Thymus (tissue), 11 donors: ENCODE results near the gene FGD5. TPM values are rescaled to one million over a fixed set of nuclear protein-coding genes. Genes with fewer than 3 reads are reported as not detected.

Experiments
- DNase-seq, 9 donors: peaks; one replicate each; pipeline ENCODE4 v3.0.0-alpha.2; 2013; ENCODE audit warnings: low spot score in 9 of 9, low read depth in 6 of 9, missing footprints in 1 of 9
- H3K27ac ChIP-seq, 2 donors: one replicate each; pipeline ENCODE4 v1.5.1; 2013; ENCODE audit warnings: control low read depth in 1 of 2, low read depth in 1 of 2, low read length in 1 of 2, mild to moderate bottlenecking in 1 of 2, moderate library complexity in 1 of 2
- H3K27me3 ChIP-seq, 2 donors: one replicate each; pipeline ENCODE4 v1.5.1; 2013; ENCODE audit warnings: low read length in 1 of 2; ENCODE audit not compliant: control insufficient read depth in 2 of 2, insufficient read depth in 1 of 2
- H3K36me3 ChIP-seq, 2 donors: one replicate each; pipeline ENCODE4 v1.5.1; 2013; ENCODE audit warnings: low read length in 1 of 2, mild to moderate bottlenecking in 1 of 2, moderate library complexity in 1 of 2; ENCODE audit not compliant: control insufficient read depth in 2 of 2, insufficient read depth in 2 of 2
- H3K4me1 ChIP-seq, 2 donors: one replicate each; pipeline ENCODE4 v1.5.1; 2013; ENCODE audit warnings: low read length in 2 of 2; ENCODE audit not compliant: control insufficient read depth in 2 of 2, insufficient read depth in 2 of 2
- H3K4me3 ChIP-seq, 2 donors: one replicate each; pipeline ENCODE4 v1.5.1; 2013; ENCODE audit warnings: low read length in 2 of 2, control low read depth in 1 of 2, mild to moderate bottlenecking in 1 of 2
- H3K9me3 ChIP-seq, 2 donors: one replicate each; pipeline ENCODE4 v1.5.1; 2013; ENCODE audit warnings: low read length in 1 of 2, mild to moderate bottlenecking in 1 of 2; ENCODE audit not compliant: control insufficient read depth in 2 of 2, insufficient read depth in 1 of 2
- WGBS: extraction: QIAGEN DNeasy Blood & Tissue Kit; methylation state at CpG from one replicate; pipeline ENCODE4 v1.1.7; 2013; 5-methylcytosine and 5-hydroxymethylcytosine counted together
- polyA plus RNA-seq: library from polyadenylated mRNA; stranded (reverse); fragments of 200-250 nt; gene quantifications from one replicate; pipeline ENCODE4 v1.2.3, GENCODE V29; 2013
- total RNA-seq: library from RNA; stranded (reverse); fragments of 120-200 nt; gene quantifications from one replicate; pipeline ENCODE4 v1.2.4, GENCODE V29; 2013
- donor health status: healthy.

FGD5 gene
- total and polyA plus RNA-seq, 2 donors, result 2.0 to 2.9 TPM

DNA sequence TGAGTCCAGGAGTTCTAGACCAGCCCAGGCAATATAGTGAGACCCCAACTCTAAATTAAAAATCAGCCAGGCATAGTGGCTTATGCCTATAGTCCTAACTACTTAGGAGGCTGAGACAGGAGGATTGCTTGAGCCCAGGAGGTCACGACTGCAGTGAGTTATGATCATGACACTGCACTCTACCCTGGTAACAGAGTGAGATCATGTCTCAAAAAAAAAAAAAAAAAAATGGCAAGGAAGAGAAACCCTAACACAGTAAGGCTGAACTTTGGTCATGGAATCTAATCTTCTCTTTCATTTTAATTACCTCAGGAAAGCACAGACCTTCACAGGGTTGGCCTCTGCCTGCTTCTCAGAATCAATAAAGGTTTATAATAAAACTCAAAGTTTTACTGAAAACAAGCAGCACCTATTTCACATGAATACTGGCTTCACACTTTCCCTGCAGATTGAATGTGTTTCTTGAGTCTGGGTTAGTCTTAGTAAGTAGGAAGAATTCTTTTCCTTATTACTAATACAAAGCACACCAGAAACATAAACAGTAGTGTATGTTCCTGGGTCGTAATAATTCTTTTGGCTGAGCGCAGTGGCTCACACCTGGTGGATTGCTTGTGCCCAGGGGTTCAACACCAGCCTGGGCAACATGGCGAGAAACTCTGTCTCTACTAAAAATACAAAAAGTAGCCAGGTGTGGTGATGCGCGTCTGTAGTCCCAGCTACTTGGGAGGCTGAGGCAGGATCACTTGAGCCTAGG, 117.0 kb downstream of the FGD5 start:
- no peaks in the 10 kb centered on the region for H3K36me3 ChIP-seq

GRCh38 chr3:14938954-14939353, 120.2 kb downstream of the FGD5 start:
- Histone ChIP-seq H3K9me3 (no peaks in the 10 kb centered on the region), H3K4me3 (no peak overlapping the region), H3K27me3 (no peaks in the 10 kb centered on the region), H3K27ac (no peak overlapping the region), H3K36me3 (peaks cover 11 to 17% of the 10 kb centered on the region in 2 donors), H3K4me1 (no peaks in the 10 kb centered on the region)
- no peak for DNase-seq
- 95% methylated on average over 4 of the region's 4 CpGs for WGBS

More for the DNA sequence above, 117.0 kb downstream of the FGD5 start:
- Histone ChIP-seq H3K4me3 (no peak overlapping the region), H3K27me3 (no peaks in the 10 kb centered on the region), H3K4me1 (no peaks in the 10 kb centered on the region), H3K9me3 (no peaks in the 10 kb centered on the region), H3K27ac (no peak overlapping the region)
- no peak for DNase-seq
- 97% methylated on average over 6 of the region's 6 CpGs for WGBS

GRCh38 chr3:14941871-14942270, 123.1 kb downstream of the FGD5 start:
- peaks cover 0 to 5% of the 10 kb centered on the region in 2 donors for H3K4me1 ChIP-seq
- 100% methylated on average over 1 of the region's 1 CpG for WGBS
- no peak for DNase-seq
- H3K27ac ChIP-seq, result no peak overlapping the region
- no peaks in the 10 kb centered on the region for H3K9me3 ChIP-seq
- no peak overlapping the region for H3K4me3 ChIP-seq
- no peaks in the 10 kb centered on the region for H3K27me3 ChIP-seq
- peaks cover 19 to 33% of the 10 kb centered on the region in 2 donors for H3K36me3 ChIP-seq

GRCh38 chr3:14943042-14943441, 124.3 kb downstream of the FGD5 start:
- Histone ChIP-seq H3K36me3 (peaks cover 19 to 33% of the 10 kb centered on the region in 2 donors), H3K9me3 (no peaks in the 10 kb centered on the region), H3K4me3 (no peak overlapping the region), H3K27me3 (no peaks in the 10 kb centered on the region), H3K27ac (no peak overlapping the region), H3K4me1 (peaks cover 0 to 7% of the 10 kb centered on the region in 2 donors)
- DNase-seq, result no peak

GRCh38 chr3:14946236-14946635, 127.5 kb downstream of the FGD5 start:
- no peaks in the 10 kb centered on the region for H3K27me3 ChIP-seq
- H3K4me3 ChIP-seq, result peak overlapping the region; percentile 94 to 98
- DNase-seq, result no peak
- peaks cover 19 to 45% of the 10 kb centered on the region in 2 donors for H3K36me3 ChIP-seq
- WGBS, result 37% methylated on average over 4 of the region's 4 CpGs
- no peaks in the 10 kb centered on the region for H3K9me3 ChIP-seq
- peaks cover 6 to 19% of the 10 kb centered on the region in 2 donors for H3K4me1 ChIP-seq
- no peak overlapping the region for H3K27ac ChIP-seq

DNA sequence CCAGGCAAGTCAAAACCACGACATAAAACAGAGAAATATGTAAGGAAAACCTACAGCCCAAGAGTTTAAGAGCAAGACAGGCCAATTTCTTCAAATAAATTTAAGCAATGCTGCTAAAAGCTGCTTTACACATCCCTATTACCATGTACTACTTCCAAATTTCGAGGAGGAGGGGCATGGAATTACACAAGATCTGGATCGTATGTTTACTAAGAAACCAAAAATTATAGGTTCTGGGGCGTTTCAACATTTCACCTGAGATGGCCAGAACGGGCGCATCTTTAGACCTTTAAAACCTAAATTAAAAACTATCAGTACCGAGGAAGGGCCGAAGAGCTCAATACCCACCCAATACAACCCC, 128.0 kb downstream of the FGD5 start:
- no peaks in the 10 kb centered on the region for H3K27me3 ChIP-seq
- H3K36me3 ChIP-seq, result peaks cover 19 to 43% of the 10 kb centered on the region in 2 donors
- DNase-seq, result no peak
- H3K4me3 ChIP-seq, result peak overlapping the region; percentile 94 to 98
- H3K4me1 ChIP-seq, result peaks cover 6 to 19% of the 10 kb centered on the region in 2 donors
- under 1% methylated on average over 8 of the region's 8 CpGs for WGBS
- H3K27ac ChIP-seq, result peak overlapping the region; percentile 91 to 99
- H3K9me3 ChIP-seq, result no peaks in the 10 kb centered on the region

- peaks cover 18 to 38% of the 10 kb centered on the region in 2 donors for H3K36me3 ChIP-seq
- DNase-seq, result peak; percentile 27 to 93 (median 81)
- under 1% methylated on average over 108 of the region's 108 CpGs for WGBS
- peaks cover 6 to 19% of the 10 kb centered on the region in 2 donors for H3K4me1 ChIP-seq
- peak within 1 kb of the TSS; percentile 99 to 100 for H3K27ac ChIP-seq
- peak within 1 kb of the TSS; percentile 94 to 98 for H3K4me3 ChIP-seq
- no peaks in the 10 kb centered on the region for H3K27me3 ChIP-seq
- H3K9me3 ChIP-seq, result no peaks in the 10 kb centered on the region
These were observed 128.5 kb downstream of the FGD5 start, which contains the start of gene NR2C2 for GRCh38 chr3:14947100-14947885. TSS of gene NR2C2 (plus strand) at chr3:14947583. CDS start at chr3:15003915, 56,332 bp downstream.

GRCh38 chr3:14947886-14948608, 129.3 kb downstream of the FGD5 start:
- peaks cover 15 to 39% of the 10 kb centered on the region in 2 donors for H3K36me3 ChIP-seq
- no peaks in the 10 kb centered on the region for H3K9me3 ChIP-seq
- peak overlapping the region; percentile 94 to 98 for H3K4me3 ChIP-seq
- DNase-seq, result peak; percentile 90 to 98 (median 96)
- H3K27ac ChIP-seq, result peak overlapping the region; percentile 99 to 100
- H3K4me1 ChIP-seq, result peaks cover 6 to 19% of the 10 kb centered on the region in 2 donors
- under 1% methylated on average over 79 of the region's 79 CpGs for WGBS
- H3K27me3 ChIP-seq, result no peaks in the 10 kb centered on the region
